ENCODE results near the gene TFF1. TPM values are rescaled to one million over a fixed set of nuclear protein-coding genes. Genes with fewer than 3 reads are reported as not detected.

The TFF1 gene
- total RNA-seq, 2 experiments from 2014 or later: not detected

DNA sequence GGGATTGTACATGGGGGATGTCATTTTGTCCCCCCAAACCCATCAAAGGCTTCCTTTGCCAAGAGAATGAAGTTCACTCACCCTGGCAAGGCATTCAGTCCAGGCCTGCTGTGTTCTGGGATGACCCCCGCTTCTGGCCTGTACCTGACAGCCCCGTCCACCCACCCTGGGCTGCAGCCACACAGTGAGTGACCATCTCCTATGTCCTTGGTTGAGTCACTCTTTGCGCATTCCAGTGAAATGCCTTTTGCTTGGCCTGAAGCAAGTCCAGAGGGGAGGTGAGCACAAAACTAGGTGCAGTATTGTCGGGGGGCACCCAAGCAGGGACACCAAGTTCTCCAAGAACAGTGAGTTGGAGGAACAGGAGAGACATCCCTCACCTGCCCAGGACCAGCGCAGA, 19.3 kb upstream of the TFF1 start:
- peaks cover 38% of the 10 kb centered on the region for H3K4me1 Mint-ChIP-seq
- no peak for ATAC-seq (ENCODE audit: low read depth)
- H3K27ac Mint-ChIP-seq: no peak overlapping the region
- no peaks in the 10 kb centered on the region for H3K27me3 Mint-ChIP-seq
- H3K4me3 Mint-ChIP-seq: no peak overlapping the region
- H3K9me3 Mint-ChIP-seq: peaks cover 16% of the 10 kb centered on the region
- H3K36me3 Mint-ChIP-seq: peaks cover 30% of the 10 kb centered on the region
- POLR2A ChIA-PET: no interaction called here
- DNase-seq: no peak

DNA sequence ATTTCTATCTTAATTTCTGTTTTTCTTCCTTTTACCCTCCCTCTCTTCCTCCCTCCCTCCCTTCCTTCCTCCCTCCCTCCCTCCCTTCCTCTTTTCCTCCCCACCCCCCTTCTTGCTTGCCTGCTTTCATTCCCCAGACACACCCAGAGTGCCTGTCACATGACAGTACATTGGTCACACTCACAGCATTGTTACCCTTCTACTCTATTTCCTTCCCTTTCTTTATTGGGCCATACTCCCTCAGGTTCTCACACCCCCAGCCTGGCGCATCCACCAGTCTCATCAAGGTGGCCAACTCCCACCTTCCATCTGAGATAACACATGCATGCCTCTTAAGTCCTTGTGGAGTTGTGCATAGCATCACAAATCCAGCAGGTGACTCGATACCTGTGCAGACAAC, 18.7 kb upstream of the TFF1 start:
- DNase-seq (no peak), ATAC-seq (ENCODE audit: low read depth) (no peak)
- peaks cover 30% of the 10 kb centered on the region for H3K36me3 Mint-ChIP-seq
- H3K9me3 Mint-ChIP-seq: peaks cover 16% of the 10 kb centered on the region
- H3K4me1 Mint-ChIP-seq: peaks cover 35% of the 10 kb centered on the region
- H3K4me3 Mint-ChIP-seq: peak overlapping the region; percentile 32
- POLR2A ChIA-PET: no interaction called here
- H3K27me3 Mint-ChIP-seq: no peaks in the 10 kb centered on the region
- peak overlapping the region; percentile 57 for H3K27ac Mint-ChIP-seq

DNA sequence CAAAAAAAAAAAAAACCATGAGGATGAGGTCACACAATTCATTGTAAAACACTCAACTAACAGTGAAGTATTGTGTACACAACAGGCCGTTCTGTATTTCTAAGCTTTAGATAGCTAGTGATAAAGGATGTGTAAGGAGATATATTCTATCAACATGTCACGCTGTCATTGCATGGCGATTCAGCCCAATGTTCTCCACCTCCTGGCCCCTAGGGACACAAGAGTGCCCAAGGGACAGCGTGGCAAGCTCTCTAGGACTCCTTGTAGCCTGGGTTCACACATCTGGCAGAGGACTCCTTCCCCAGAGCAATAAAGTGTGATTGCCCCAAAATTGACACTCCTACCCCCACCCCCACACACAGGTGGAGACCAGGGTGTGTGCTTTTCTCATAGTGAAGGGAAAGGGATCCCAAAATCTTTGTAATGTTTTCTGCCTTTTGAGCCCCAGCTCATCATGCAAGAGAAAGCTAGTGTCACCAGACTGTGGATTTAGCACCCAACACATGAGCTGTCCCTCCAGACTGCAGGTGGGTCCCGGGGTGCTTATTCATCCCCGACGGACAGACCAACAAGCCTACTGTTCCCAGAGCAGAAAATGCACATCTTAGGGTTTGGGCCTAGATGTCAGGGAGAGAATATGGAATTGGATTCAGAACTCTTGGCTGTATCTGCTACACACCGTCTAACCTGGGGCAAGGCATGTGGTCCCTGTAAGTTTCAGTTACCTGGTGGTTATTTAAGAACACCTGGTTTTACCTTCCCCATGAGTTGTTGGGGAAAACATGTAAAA, 18.0 kb upstream of the TFF1 start:
- Mint-ChIP-seq H3K27me3 (no peaks in the 10 kb centered on the region), H3K9me3 (peaks cover 16% of the 10 kb centered on the region), H3K36me3 (peaks cover 30% of the 10 kb centered on the region), H3K4me1 (peaks cover 28% of the 10 kb centered on the region), H3K4me3 (no peak overlapping the region), H3K27ac (no peak overlapping the region)
- DNase-seq: no peak
- POLR2A ChIA-PET: no interaction called here
- ATAC-seq (ENCODE audit: low read depth): no peak

DNA sequence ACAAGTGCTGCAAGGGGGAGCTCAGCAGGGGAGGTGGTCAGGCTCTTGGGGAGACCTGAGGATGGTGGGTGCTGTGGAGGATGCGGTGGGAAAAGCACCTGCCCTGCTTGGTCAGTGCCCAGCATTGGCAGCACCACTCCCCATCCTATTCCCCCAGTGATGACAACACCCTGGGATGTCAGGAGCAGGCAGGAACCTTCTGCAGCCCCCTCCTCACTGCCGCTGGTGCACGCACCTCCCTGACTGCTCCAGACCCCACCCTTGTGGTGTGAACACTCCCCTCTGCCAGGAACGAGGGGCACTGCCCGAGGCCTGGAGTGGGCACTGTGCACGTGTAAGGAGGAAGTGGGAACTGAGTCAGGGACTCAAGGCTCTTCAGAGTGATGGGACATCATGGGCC, 17.0 kb upstream of the TFF1 start:
- DNase-seq: no peak
- Mint-ChIP-seq H3K4me1 (peaks cover 22% of the 10 kb centered on the region), H3K9me3 (peaks cover 16% of the 10 kb centered on the region), H3K27me3 (no peaks in the 10 kb centered on the region), H3K4me3 (no peak overlapping the region), H3K36me3 (peaks cover 30% of the 10 kb centered on the region), H3K27ac (no peak overlapping the region)
- POLR2A ChIA-PET: no interaction called here
- ATAC-seq (ENCODE audit: low read depth): no peak

DNA sequence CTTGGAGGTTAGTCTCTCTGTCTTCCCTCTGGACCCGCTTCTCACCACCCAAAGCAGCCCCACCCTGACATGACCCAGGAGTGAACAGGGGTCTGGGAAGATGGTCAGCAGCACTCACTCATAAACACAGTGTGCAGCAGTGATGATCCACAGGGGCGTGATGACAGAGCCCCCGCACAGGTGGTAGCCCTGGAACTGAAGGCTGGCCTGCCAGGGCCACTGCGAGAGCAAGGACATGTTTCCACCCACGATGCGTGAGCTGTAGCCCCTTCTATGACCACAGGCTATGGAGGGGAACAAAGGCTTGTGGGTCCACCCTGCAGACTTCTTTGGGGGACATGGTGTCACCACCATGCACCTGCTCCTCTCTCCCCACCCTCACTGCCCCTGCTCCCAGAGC, 16.6 kb upstream of the TFF1 start:
- Mint-ChIP-seq H3K4me1 (peaks cover 22% of the 10 kb centered on the region), H3K27me3 (no peaks in the 10 kb centered on the region), H3K9me3 (peaks cover 16% of the 10 kb centered on the region), H3K4me3 (no peak overlapping the region), H3K36me3 (peaks cover 30% of the 10 kb centered on the region), H3K27ac (no peak overlapping the region)
- ATAC-seq (ENCODE audit: low read depth) (no peak), DNase-seq (no peak)
- POLR2A ChIA-PET: no interaction called here

DNA sequence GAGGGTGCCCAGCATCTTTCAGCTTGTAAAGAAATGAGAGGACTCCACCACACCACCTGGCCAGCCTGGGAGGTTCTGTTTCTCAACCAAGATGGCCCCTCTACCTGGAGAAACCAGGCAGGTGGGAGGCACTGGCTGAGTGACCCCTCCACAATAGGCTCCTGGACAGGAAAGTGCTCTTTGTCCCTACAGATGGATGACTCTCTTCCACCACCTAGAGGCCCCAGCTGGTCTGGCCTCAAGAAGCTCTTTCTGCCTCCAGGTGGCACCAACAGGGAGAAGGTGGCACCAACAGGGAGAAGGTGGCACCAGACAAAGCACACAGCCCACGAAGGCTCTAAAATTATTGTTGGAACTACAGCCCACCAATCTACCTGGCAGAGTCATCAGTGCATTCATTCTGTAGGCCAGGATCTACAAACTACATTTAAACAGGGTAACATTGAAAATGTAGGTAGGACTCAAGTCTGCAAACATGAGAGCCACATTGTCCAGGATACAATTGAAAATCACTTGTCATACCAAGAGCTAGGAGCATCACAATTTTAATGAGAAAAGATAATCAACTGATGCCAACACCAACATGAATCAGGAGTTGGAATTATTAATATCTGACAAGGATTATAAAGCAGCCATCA, 15.1 kb upstream of the TFF1 start:
- H3K4me1 Mint-ChIP-seq: peaks cover 12% of the 10 kb centered on the region
- POLR2A ChIA-PET: interaction anchor here (1.1 to 1.4 kb wide), 4 partner anchors 22 to 42 kb away, joined by 3 to 6 read pairs (median 4); partner anchors contain the start of gene UBASH3A
- H3K27me3 Mint-ChIP-seq: no peaks in the 10 kb centered on the region
- DNase-seq: no peak
- ATAC-seq (ENCODE audit: low read depth): peak; percentile 50
- H3K4me3 Mint-ChIP-seq: no peak overlapping the region
- peaks cover 16% of the 10 kb centered on the region for H3K9me3 Mint-ChIP-seq
- peaks cover 25% of the 10 kb centered on the region for H3K36me3 Mint-ChIP-seq
- no peak overlapping the region for H3K27ac Mint-ChIP-seq

DNA sequence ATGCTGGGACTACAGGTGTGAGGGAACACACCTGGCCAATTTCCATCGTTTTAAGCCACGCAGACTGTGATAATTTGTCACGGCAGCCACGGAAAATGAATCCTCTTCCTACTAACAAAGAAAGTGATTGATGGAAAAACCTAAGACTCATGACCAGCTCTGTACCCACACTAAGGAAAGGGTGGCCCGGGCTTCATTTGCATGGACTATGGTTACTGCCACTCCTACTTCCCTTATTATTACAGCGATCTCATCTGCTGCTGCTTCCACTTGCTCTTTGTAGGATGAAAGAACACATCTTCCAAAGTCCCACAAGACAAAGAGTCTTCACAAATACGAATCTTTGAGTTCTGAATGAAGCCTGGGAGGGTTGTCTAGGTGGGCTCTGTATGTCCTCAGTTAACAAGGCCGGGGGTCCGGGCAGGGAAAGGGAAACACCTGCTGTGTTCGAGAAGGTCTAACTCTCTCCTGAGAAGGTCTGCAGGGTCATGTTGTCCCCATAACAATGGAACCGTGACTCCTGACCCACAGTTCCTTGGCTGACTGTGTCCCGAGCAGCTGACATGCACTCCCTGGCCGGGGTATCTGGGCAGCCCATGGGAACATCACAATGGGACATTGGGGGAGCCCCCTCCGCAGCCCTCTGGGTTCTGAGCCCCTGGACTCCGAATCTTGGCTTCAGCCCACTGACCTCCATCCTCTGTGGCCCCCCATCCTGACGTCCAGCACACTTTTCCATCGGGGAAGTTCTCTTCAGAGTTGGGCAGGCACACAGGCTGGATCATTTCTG, 13.3 kb upstream of the TFF1 start:
- H3K27me3 Mint-ChIP-seq: no peaks in the 10 kb centered on the region
- H3K36me3 Mint-ChIP-seq: peaks cover 19% of the 10 kb centered on the region
- no peak overlapping the region for H3K4me3 Mint-ChIP-seq
- ATAC-seq (ENCODE audit: low read depth) (no peak), DNase-seq (no peak)
- peaks cover 13% of the 10 kb centered on the region for H3K9me3 Mint-ChIP-seq
- H3K27ac Mint-ChIP-seq: no peak overlapping the region
- H3K4me1 Mint-ChIP-seq: peaks cover 6% of the 10 kb centered on the region
- POLR2A ChIA-PET: no interaction called here

DNA sequence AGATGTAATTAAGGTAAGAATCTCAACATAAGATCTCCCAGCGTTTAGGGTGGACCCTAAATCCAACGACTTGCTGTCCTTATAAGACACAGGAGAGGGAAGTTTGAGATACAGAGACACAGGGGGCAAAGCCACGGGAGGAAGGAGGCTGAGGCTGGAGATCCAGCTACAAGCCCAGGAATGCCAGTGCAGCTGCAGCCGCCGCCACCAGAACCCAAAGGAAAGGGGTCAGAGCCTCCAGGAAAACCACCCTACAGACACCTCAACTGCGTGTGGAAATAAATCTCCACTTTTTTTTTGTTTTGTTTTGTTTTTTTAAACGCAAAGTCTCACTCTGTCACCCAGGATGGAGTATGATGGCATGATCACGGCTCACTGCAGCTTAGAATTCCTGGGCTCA, 12.1 kb upstream of the TFF1 start:
- Mint-ChIP-seq H3K4me3 (no peak overlapping the region), H3K27me3 (no peaks in the 10 kb centered on the region), H3K27ac (no peak overlapping the region), H3K9me3 (peaks cover 13% of the 10 kb centered on the region), H3K4me1 (peaks cover 2% of the 10 kb centered on the region), H3K36me3 (peaks cover 15% of the 10 kb centered on the region)
- POLR2A ChIA-PET: interaction anchor here (0.9 kb wide), 1 partner anchor 25 kb away, joined by 3 read pairs; the partner anchor contains the start of gene UBASH3A
- ATAC-seq (ENCODE audit: low read depth) (no peak), DNase-seq (no peak)

DNA sequence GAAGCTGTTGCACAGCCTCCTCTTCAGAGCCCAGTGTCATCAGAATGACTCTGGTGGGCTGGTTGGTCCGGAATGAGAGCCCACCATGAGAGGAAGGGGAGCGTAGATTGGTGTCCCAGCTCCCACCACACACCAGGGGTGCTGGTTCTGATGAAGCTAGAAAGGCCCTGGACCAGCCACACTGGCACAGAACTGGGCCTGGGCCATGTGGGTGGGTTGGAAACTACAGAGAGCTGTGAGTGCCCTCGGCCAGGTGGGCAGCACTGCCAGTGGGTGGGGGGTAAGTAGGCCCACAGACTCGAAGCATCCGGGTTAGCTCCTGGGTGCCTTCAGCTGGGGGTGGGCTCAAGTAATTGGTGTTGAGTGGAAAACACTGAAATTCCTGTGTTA, 11.6 kb upstream of the TFF1 start:
- peaks cover 13% of the 10 kb centered on the region for H3K9me3 Mint-ChIP-seq
- H3K4me3 Mint-ChIP-seq: no peak overlapping the region
- no peaks in the 10 kb centered on the region for H3K27me3 Mint-ChIP-seq
- DNase-seq (no peak), ATAC-seq (ENCODE audit: low read depth) (no peak)
- H3K4me1 Mint-ChIP-seq: peaks cover 6% of the 10 kb centered on the region
- POLR2A ChIA-PET: interaction anchor here (0.9 kb wide), 1 partner anchor 26 kb away, joined by 3 read pairs; the partner anchor contains the start of gene UBASH3A
- no peak overlapping the region for H3K27ac Mint-ChIP-seq
- peaks cover 15% of the 10 kb centered on the region for H3K36me3 Mint-ChIP-seq

DNA sequence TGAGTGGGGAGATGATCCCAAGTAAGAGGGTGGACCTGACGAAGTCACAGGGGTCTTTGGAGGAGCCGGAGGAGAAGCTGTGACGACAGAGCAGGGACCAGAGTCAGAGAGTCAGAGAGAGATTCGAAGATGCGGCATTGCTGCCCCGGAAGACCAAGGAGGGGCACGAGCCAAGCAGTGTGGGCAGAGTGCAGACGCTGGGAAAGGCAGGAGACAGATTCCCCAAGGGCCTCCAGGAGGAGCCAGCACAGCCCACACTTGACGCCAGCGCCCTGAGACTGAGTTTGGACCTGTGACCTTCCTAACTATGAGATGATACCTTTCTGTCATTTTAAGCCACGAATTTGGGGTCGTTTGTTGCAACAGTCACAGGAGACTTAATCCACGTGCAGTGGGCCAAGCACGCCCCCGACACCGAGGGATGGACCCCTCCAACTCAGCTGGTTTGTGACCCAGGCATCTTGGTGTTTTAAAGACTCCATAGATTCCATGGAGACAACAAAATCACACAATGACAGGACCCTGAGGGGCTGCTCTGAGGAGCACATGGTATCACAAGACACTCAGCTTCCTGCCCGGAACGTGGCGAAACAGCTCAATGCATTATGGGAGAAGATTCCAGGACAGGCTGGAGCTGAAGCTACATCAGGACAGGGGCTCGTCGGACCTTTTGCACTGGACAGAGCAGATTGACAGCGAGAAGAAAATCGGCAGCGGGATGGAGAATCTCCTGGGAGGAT, 11.0 kb upstream of the TFF1 start:
- DNase-seq (no peak), ATAC-seq (ENCODE audit: low read depth) (no peak)
- no peaks in the 10 kb centered on the region for H3K27me3 Mint-ChIP-seq
- H3K9me3 Mint-ChIP-seq: peaks cover 9% of the 10 kb centered on the region
- no peak overlapping the region for H3K4me3 Mint-ChIP-seq
- peak overlapping the region; percentile 31 for H3K27ac Mint-ChIP-seq
- POLR2A ChIA-PET: no interaction called here
- H3K4me1 Mint-ChIP-seq: peaks cover 8% of the 10 kb centered on the region
- H3K36me3 Mint-ChIP-seq: peaks cover 10% of the 10 kb centered on the region

DNA sequence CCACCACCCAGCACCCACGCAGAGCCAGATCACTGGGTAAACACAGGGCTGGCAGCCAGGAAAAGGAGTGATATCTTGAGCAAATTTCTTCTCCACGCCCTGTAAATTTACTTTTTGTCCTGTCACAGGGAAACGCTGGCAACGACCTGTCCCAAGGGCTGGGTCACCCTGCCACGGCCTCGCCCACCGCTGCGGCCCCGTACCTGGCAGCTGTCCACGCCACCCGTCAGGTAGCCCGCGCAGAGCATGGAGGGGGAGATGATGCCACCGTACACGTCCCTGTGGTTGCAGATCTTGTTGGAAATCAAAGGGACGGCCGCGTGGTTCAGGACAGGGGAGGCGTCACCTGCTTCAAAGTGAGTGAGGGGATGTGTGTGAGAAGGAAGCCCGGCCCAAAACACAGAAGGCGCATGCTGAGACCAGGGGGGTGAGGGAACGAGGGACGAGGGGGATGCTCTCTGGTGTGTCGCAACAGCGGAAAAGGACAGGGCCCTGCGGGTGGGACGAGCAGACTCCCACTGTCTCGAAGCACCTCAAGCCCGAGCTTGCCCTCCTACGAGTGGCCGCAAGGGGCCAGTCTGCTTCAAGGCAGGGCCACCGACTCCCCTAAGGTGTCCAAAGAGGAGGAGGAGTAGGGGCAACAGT, 10.1 kb upstream of the TFF1 start:
- H3K36me3 Mint-ChIP-seq: peaks cover 4% of the 10 kb centered on the region
- H3K4me3 Mint-ChIP-seq: no peak overlapping the region
- POLR2A ChIA-PET: no interaction called here
- DNase-seq (no peak), ATAC-seq (ENCODE audit: low read depth) (no peak)
- no peaks in the 10 kb centered on the region for H3K27me3 Mint-ChIP-seq
- H3K9me3 Mint-ChIP-seq: peaks cover under 1% of the 10 kb centered on the region
- H3K4me1 Mint-ChIP-seq: peaks cover 8% of the 10 kb centered on the region
- H3K27ac Mint-ChIP-seq: no peak overlapping the region

DNA sequence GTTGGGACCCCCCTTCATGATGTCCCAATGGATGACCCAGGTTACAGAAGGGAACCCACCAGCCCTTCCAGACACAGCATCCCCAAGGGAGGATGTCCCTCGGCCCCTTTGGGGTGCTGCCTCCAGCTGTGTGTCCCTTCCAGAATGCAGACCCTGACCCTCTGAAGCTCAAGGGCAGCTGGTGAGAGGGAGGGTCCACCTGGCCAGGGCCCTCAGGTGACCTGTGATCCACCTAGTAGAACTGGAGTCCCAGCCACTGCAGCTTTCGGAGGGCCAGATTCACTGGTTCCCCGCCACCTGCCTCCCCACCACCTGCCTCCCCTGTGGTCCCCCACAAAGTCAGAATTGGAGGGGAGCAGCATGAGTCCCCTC, 9.6 kb upstream of the TFF1 start:
- POLR2A ChIA-PET: no interaction called here
- Mint-ChIP-seq H3K4me1 (peaks cover 8% of the 10 kb centered on the region), H3K36me3 (peaks cover 3% of the 10 kb centered on the region), H3K9me3 (no peaks in the 10 kb centered on the region), H3K27me3 (no peaks in the 10 kb centered on the region), H3K27ac (no peak overlapping the region), H3K4me3 (no peak overlapping the region)
- ATAC-seq (ENCODE audit: low read depth) (no peak), DNase-seq (no peak)

DNA sequence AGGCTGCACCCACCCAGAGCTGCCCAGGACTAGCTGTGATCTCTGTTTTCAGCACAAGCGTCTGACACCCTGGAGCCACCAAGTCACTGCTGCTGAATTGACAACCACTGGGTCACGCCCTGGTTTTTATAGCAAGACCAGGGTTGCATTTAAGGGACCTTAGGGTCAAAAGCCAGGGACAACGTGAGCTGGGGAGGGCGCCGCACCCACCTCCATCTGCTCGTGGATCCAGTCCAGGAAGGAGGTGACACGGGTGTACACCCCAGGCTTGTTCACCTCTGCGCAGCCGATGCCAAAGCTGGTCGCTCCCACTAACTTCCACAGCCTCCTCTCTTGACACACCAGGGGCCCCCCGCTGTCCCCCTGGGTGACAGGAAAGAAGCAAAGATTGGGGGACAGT, 9.2 kb upstream of the TFF1 start:
- DNase-seq: no peak
- POLR2A ChIA-PET: no interaction called here
- no peak for ATAC-seq (ENCODE audit: low read depth)
- Mint-ChIP-seq H3K4me3 (no peak overlapping the region), H3K27me3 (no peaks in the 10 kb centered on the region), H3K4me1 (peaks cover 8% of the 10 kb centered on the region), H3K27ac (no peak overlapping the region), H3K9me3 (no peaks in the 10 kb centered on the region), H3K36me3 (peaks cover 3% of the 10 kb centered on the region)
